D721Med (cell line): ENCODE data around the gene TDP1.

ENCODE experiments used
- DNase-seq: peaks from one replicate; pipeline ENCODE4 v3.0.0; 2011; ENCODE audit warnings: low spot score; ENCODE audit not compliant: insufficient read length
- FAIRE-seq: peaks from 2 replicates; lab custom pipeline; 2011; peaks lifted over from hg19 to GRCh38; lab: Jason Lieb, UNC
- CTCF ChIP-seq: IDR thresholded peaks from 2 replicates; pipeline ENCODE4 v1.5.1; 2012; ENCODE audit warnings: mild to moderate bottlenecking, control low read depth; ENCODE audit not compliant: insufficient read depth; ENCODE audit errors: missing control alignments

The TDP1 gene

GRCh38 chr14:90040411-90040810 is 84.7 kb downstream of the TDP1 start:
- DNase-seq, result no peak
- FAIRE-seq, result no peak
- TF ChIP-seq CTCF, result no peak

DNA sequence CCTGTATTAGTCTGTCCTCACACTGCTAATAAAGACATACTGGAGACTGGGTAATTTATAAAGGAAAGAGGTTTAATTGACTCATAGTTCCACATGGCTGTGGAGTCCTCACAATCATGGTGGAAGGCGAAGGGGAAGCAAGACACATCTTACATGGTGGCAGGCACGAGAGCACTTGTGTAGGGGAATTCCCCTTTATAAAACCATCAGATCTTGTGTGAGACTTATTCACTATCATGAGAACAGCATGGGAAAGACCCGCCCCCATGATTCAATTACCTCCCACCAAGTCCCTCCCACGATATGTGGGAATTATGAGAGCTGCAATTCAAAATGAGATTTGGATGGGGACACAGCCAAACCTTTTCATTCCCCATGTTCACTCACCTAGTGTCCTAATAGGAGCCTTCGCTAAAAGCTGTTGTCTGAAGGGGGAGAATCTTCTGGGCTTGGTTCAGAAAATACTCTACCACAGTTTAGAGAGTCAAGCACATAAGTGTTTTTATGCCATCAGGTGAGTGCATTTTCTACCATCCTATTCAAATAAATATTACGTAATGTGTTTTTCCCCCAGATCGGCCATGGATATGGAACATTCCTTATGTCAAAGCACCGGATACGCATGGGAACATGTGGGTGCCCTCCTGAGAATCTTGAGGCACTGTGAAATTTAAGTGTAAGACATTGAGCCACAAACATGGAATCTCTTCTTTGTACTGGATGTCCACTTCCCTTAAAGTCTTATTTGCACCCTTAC is 86.9 kb downstream of the TDP1 start:
- TF ChIP-seq CTCF, result no peak
- DNase-seq, result no peak
- no peak for FAIRE-seq

DNA sequence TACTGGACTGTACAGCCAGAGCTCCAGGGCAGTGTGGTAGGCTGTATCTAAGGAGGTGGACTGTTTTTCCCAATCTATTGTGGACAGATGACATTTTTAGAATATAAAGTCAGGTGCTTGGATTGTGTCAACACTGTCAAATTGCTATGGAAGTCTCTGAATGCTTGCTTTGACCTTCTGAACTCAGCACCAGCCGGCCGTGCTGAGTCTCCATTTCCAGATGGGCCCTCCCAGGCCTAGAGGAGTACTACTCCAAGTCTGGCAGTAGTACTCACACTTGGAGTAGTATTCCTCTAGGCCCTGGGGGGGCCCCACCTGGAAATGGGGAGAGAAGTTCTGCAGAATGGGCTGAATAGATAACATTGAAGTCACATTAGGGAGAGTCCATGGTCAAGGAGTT is 89.9 kb downstream of the TDP1 start:
- TF ChIP-seq CTCF, result no peak
- DNase-seq (no peak), FAIRE-seq (no peak)

DNA sequence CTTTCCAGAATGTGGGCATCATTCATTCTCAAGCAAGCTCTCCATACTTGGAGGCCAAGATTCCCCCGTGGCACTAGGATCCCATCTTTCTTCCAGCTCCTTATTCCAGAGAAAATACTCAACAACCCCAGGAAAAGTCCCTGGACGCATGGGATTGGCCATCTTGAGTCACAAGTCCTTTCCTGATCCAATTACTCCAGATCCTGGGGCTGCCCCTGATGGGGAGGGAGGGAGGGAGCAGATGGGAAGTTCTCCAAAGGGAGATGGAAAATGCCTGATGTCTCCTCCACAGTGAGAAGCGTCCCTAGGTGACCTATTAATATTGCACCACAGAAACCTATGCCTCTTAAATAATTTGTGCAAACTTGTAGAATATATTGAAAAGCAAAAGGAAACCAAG is 93.7 kb downstream of the TDP1 start:
- DNase-seq (no peak), FAIRE-seq (no peak)
- TF ChIP-seq CTCF, result no peak

- no peak for FAIRE-seq
- DNase-seq, result no peak
- no peak for TF ChIP-seq CTCF
Observed at GRCh38 chr14:90050271-90050670, 94.5 kb downstream of the TDP1 start.

GRCh38 chr14:90053044-90053443 is 97.3 kb downstream of the TDP1 start:
- FAIRE-seq, result no peak
- no peak for DNase-seq
- TF ChIP-seq CTCF, result no peak

DNA sequence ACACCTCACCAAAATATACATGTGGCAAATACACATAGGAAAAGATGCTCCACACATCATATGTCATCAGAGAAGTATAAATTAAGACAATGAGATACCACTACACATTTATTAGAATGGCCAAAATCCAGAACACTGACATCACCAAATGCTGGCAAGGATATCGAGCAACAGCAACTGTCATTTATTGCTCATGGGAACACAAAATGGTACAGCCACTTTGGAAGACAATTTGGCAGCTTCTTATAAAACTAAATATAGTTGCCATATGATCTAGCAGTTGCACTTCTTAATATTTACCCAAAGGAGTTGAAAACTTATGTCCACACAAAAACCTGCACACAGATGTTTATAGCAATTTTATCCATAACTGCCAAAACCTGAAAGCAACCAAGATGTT is 99.1 kb downstream of the TDP1 start:
- TF ChIP-seq CTCF, result no peak
- FAIRE-seq (no peak), DNase-seq (no peak)
